Upper lobe of left lung (tissue), 4 donors: ENCODE data around the gene STX1A.

Experiments used
- CTCF ChIP-seq, 6 experiments: fragments of 450-650 bp in 4 of 6; fragments of 200-600 bp in 2 of 6; sonication (generic) in 2 of 6; IDR thresholded peaks; one replicate each; pipeline ENCODE4 v1.5.1; 2016 to 2019; ENCODE audit warnings: antibody characterized with exemption in 6 of 6
- POLR2A ChIP-seq, 4 donors: fragments of 450-650 bp; IDR thresholded peaks; one replicate each; pipeline ENCODE4 v1.5.1; 2016 to 2017; ENCODE audit warnings: antibody characterized with exemption in 4 of 4, mild to moderate bottlenecking in 2 of 4
- POLR2AphosphoS5 ChIP-seq, 2 donors: sonication (generic); formaldehyde crosslinking; IDR thresholded peaks; one replicate each; pipeline ENCODE4 v1.5.1; 2017; ENCODE audit warnings: antibody characterized with exemption in 2 of 2

DNA sequence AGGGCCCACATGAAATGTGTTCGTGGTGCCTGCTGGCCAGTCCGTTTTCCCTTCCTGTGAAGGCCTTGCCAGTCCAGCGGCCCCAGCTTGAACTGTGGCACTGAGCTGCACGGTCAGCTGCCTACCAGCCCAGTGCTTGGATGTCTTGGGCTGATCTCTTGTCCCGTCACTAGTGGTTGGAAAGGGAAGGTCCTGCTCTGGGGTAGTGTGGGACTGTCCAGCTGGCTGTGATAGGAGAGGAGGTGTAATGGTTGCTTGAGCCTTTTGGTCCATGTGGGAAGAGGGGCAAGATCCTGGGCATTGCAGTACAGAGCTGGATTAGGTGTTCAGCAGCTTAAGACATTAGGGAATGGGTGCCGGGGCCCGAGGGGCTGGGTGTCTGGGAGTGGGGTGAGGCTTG lies 21.1 kb downstream of the STX1A start:
- TF ChIP-seq CTCF (IDR thresholded peaks at IDR 0.05) (no peak), POLR2A (IDR thresholded peaks at IDR 0.05) (no peak), POLR2AphosphoS5 (IDR thresholded peaks at IDR 0.05) (no peak)
